ENCODE data around the gene SELPLG.
"Not testable (repeated sequence)": the region's sequence is repeated elsewhere in the genome, so short reads cannot be mapped to it uniquely, and the experiment has no call there.

SELPLG gene

DNA sequence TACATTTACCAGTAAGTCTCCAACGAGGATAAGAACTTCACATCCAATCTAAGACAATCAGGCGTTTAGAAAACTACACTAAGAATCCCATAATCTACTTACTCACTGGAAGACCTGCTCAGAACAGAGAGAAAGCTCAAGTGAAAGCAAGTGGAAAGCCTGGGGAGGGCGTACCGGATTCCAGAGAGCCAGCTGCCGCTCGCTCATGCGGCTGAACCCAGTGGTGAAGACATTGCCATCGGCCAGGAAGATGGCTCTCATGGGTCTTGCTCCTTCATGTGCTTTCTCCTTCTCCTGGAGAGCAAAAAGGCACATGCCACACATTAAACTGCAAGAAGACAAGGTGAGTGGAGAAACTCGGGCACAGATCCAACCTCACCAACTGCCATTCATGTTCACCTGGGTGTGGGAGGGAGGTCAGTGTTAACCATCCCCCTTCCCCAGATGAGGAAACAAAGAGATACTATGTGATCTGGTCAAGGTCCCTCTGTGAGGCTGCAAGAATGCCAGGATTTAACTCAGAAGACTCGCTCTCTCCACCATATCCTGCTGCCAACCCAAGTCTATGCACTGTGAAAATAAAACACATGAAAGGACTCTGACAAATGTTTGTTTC is 23.5 kb upstream of the SELPLG start:
- no peaks in the 10 kb centered on the region for H3K9me3 ChIP-seq (ENCODE audit: control insufficient read depth in 2 of 2, low read length in 2 of 2)
- no peak overlapping the region for H3K4me3 ChIP-seq (ENCODE audit: low read length in 2 of 2)
- no peaks in the 10 kb centered on the region for H3K27me3 ChIP-seq (ENCODE audit: control insufficient read depth in 2 of 2, insufficient read depth in 2 of 2, low read length in 2 of 2)
- H3K27ac ChIP-seq (ENCODE audit: low read depth in 2 of 2, low read length in 2 of 2): peak overlapping the region; percentile 24 to 43
- H3K4me1 ChIP-seq (ENCODE audit: control insufficient read depth in 2 of 2, insufficient read depth in 2 of 2, low read length in 2 of 2): peaks cover 0 to 5% of the 10 kb centered on the region in 2 donors
- peaks cover 15 to 37% of the 10 kb centered on the region in 2 donors for H3K36me3 ChIP-seq (ENCODE audit: control insufficient read depth in 2 of 2, insufficient read depth in 2 of 2, low read length in 2 of 2)
- H3K9ac ChIP-seq (ENCODE audit: low read depth in 1 of 2, low read length in 2 of 2): no peak overlapping the region

- not testable (repeated sequence) for H3K9ac ChIP-seq (ENCODE audit: low read depth in 1 of 2, low read length in 2 of 2)
Measured at GRCh38 chr12:108656247-108656646, 22.6 kb upstream of the SELPLG start.

DNA sequence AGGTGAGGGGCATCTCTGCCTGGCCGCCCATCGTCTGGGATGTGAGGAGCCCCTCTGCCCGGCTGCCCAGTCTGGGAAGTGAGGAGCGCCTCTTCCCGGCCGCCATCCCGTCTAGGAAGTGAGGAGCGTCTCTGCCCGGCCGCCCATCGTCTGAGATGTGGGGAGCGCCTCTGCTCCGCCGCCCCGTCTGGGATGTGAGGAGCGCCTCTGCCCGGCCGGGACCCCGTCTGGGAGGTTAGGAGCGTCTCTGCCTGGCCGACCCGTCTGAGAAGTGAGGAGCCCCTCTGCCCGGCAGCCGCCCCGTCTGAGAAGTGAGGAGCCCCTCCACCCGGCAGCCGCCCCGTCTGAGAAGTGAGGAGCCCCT is 22.1 kb upstream of the SELPLG start:
- not testable (repeated sequence) for H3K27ac ChIP-seq (ENCODE audit: low read depth in 2 of 2, low read length in 2 of 2); H3K9me3 ChIP-seq (ENCODE audit: control insufficient read depth in 2 of 2, low read length in 2 of 2); H3K27me3 ChIP-seq (ENCODE audit: control insufficient read depth in 2 of 2, insufficient read depth in 2 of 2, low read length in 2 of 2); H3K4me1 ChIP-seq (ENCODE audit: control insufficient read depth in 2 of 2, insufficient read depth in 2 of 2, low read length in 2 of 2); H3K4me3 ChIP-seq (ENCODE audit: low read length in 2 of 2); H3K9ac ChIP-seq (ENCODE audit: low read depth in 1 of 2, low read length in 2 of 2)
- peaks cover 26 to 41% of the 10 kb centered on the region in 2 donors for H3K36me3 ChIP-seq (ENCODE audit: control insufficient read depth in 2 of 2, insufficient read depth in 2 of 2, low read length in 2 of 2)

More at GRCh38 chr12:108656247-108656646, 22.6 kb upstream of the SELPLG start:
- not testable (repeated sequence) for H3K9me3 ChIP-seq (ENCODE audit: control insufficient read depth in 2 of 2, low read length in 2 of 2); H3K27me3 ChIP-seq (ENCODE audit: control insufficient read depth in 2 of 2, insufficient read depth in 2 of 2, low read length in 2 of 2); H3K4me1 ChIP-seq (ENCODE audit: control insufficient read depth in 2 of 2, insufficient read depth in 2 of 2, low read length in 2 of 2); H3K27ac ChIP-seq (ENCODE audit: low read depth in 2 of 2, low read length in 2 of 2); H3K4me3 ChIP-seq (ENCODE audit: low read length in 2 of 2)
- H3K36me3 ChIP-seq (ENCODE audit: control insufficient read depth in 2 of 2, insufficient read depth in 2 of 2, low read length in 2 of 2): peaks cover 23 to 39% of the 10 kb centered on the region in 2 donors

DNA sequence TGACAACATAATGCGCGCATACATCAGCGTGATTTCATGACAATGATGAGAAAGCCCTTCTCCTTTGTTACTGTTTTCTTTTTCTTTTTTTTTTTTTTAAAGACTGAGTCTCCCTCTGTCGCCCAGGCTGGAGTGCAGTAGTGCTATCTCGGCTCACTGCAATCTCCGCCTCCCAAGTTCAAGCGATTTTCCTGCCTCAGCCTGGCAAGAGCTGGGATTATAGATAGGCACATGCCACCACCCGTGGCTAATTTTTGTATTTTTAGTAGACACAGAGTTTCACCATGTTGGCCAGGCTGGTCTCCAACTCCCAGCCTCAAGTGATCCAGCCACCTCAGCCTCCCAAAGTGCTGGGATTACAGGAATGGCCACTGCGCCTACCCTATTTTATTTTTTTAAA is 20.9 kb upstream of the SELPLG start:
- not testable (repeated sequence) for H3K4me1 ChIP-seq (ENCODE audit: control insufficient read depth in 2 of 2, insufficient read depth in 2 of 2, low read length in 2 of 2); H3K4me3 ChIP-seq (ENCODE audit: low read length in 2 of 2); H3K9ac ChIP-seq (ENCODE audit: low read depth in 1 of 2, low read length in 2 of 2); H3K27me3 ChIP-seq (ENCODE audit: control insufficient read depth in 2 of 2, insufficient read depth in 2 of 2, low read length in 2 of 2); H3K9me3 ChIP-seq (ENCODE audit: control insufficient read depth in 2 of 2, low read length in 2 of 2); H3K27ac ChIP-seq (ENCODE audit: low read depth in 2 of 2, low read length in 2 of 2)
- H3K36me3 ChIP-seq (ENCODE audit: control insufficient read depth in 2 of 2, insufficient read depth in 2 of 2, low read length in 2 of 2): peaks cover 29 to 36% of the 10 kb centered on the region in 2 donors

DNA sequence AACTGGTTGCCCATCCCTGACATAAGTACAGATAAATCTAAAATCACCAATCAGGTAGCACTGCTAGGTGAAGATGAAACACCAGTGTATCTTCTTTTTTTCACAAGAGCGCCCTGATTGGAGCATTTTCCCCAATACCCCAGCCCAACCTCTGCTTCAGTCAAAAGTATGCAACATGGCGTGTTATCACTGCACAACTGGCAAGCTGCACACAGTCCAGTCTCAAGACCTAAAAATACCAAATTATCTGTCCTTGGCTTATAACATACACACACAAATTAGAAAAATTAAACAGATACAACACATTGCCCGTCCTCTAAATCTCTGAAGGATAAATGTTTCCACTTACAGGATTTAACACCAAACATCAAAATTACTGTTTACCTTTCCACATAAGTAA is 20.2 kb upstream of the SELPLG start:
- Histone ChIP-seq H3K36me3 (ENCODE audit: control insufficient read depth in 2 of 2, insufficient read depth in 2 of 2, low read length in 2 of 2) (peaks cover 30 to 36% of the 10 kb centered on the region in 2 donors), H3K27me3 (ENCODE audit: control insufficient read depth in 2 of 2, insufficient read depth in 2 of 2, low read length in 2 of 2) (no peaks in the 10 kb centered on the region), H3K27ac (ENCODE audit: low read depth in 2 of 2, low read length in 2 of 2) (no peak overlapping the region), H3K4me3 (ENCODE audit: low read length in 2 of 2) (no peak overlapping the region), H3K9ac (ENCODE audit: low read depth in 1 of 2, low read length in 2 of 2) (no peak overlapping the region), H3K4me1 (ENCODE audit: control insufficient read depth in 2 of 2, insufficient read depth in 2 of 2, low read length in 2 of 2) (peaks cover 0 to 5% of the 10 kb centered on the region in 2 donors), H3K9me3 (ENCODE audit: control insufficient read depth in 2 of 2, low read length in 2 of 2) (no peaks in the 10 kb centered on the region)

DNA sequence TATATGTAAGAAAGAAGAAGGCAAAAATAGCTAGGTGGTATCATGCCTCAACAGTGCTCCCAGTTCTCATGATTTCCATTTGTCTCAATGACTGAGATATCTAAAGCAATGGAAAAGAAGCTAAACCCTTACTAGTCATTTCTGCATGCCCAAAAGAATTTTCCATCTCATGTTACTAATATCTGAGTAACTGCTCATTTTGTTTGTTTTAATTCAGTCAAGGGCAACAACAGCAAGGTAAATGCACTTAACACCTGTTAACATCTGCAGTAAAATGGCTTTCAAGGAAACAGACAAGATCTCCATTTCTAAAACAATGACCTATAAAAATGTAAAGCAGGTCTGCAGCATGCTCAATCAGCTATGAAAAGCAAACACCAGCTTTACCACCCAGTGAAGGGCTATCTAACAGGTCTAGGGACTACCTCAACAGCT is 19.4 kb upstream of the SELPLG start:
- peaks cover 31 to 36% of the 10 kb centered on the region in 2 donors for H3K36me3 ChIP-seq (ENCODE audit: control insufficient read depth in 2 of 2, insufficient read depth in 2 of 2, low read length in 2 of 2)
- no peak overlapping the region for H3K9ac ChIP-seq (ENCODE audit: low read depth in 1 of 2, low read length in 2 of 2)
- no peaks in the 10 kb centered on the region for H3K9me3 ChIP-seq (ENCODE audit: control insufficient read depth in 2 of 2, low read length in 2 of 2)
- no peak overlapping the region for H3K4me3 ChIP-seq (ENCODE audit: low read length in 2 of 2)
- no peaks in the 10 kb centered on the region for H3K27me3 ChIP-seq (ENCODE audit: control insufficient read depth in 2 of 2, insufficient read depth in 2 of 2, low read length in 2 of 2)
- H3K4me1 ChIP-seq (ENCODE audit: control insufficient read depth in 2 of 2, insufficient read depth in 2 of 2, low read length in 2 of 2): peaks cover 0 to 5% of the 10 kb centered on the region in 2 donors
- H3K27ac ChIP-seq (ENCODE audit: low read depth in 2 of 2, low read length in 2 of 2): no peak overlapping the region

GRCh38 chr12:108650083-108650482 is 16.4 kb upstream of the SELPLG start:
- Histone ChIP-seq H3K36me3 (ENCODE audit: control insufficient read depth in 2 of 2, insufficient read depth in 2 of 2, low read length in 2 of 2) (peaks cover 43 to 46% of the 10 kb centered on the region in 2 donors), H3K9me3 (ENCODE audit: control insufficient read depth in 2 of 2, low read length in 2 of 2) (no peaks in the 10 kb centered on the region)

GRCh38 chr12:108649669-108650068 is 16.0 kb upstream of the SELPLG start:
- H3K36me3 ChIP-seq (ENCODE audit: control insufficient read depth in 2 of 2, insufficient read depth in 2 of 2, low read length in 2 of 2): peaks cover 43 to 50% of the 10 kb centered on the region in 2 donors
- H3K9ac ChIP-seq (ENCODE audit: low read depth in 1 of 2, low read length in 2 of 2): no peak overlapping the region

More at GRCh38 chr12:108650083-108650482, 16.4 kb upstream of the SELPLG start:
- Histone ChIP-seq H3K9ac (ENCODE audit: low read depth in 1 of 2, low read length in 2 of 2) (no peak overlapping the region), H3K27me3 (ENCODE audit: control insufficient read depth in 2 of 2, insufficient read depth in 2 of 2, low read length in 2 of 2) (no peaks in the 10 kb centered on the region), H3K4me3 (ENCODE audit: low read length in 2 of 2) (no peak overlapping the region), H3K4me1 (ENCODE audit: control insufficient read depth in 2 of 2, insufficient read depth in 2 of 2, low read length in 2 of 2) (peaks cover 0 to 5% of the 10 kb centered on the region in 2 donors), H3K27ac (ENCODE audit: low read depth in 2 of 2, low read length in 2 of 2) (no peak overlapping the region)

DNA sequence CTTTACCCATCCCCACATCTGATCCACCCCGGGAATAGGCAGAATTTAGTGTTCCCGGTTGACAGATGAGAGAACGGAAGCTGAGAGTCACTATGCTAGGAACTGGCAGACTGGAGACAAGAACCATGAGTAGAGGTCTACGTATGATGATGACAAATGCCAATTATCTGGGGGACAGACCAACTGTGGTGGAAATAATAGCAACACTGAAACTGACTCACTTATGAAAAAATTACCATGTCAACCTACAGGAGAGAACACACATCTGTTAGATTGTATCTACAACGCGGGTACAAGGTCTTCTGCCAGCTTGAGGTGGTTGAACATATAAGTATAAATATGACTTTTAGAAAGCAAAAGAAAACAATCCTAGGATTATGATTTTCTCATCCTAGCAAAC is 15.4 kb upstream of the SELPLG start:
- no peak overlapping the region for H3K9ac ChIP-seq (ENCODE audit: low read depth in 1 of 2, low read length in 2 of 2)
- peaks cover 43 to 52% of the 10 kb centered on the region in 2 donors for H3K36me3 ChIP-seq (ENCODE audit: control insufficient read depth in 2 of 2, insufficient read depth in 2 of 2, low read length in 2 of 2)
- H3K27me3 ChIP-seq (ENCODE audit: control insufficient read depth in 2 of 2, insufficient read depth in 2 of 2, low read length in 2 of 2): no peaks in the 10 kb centered on the region
- H3K27ac ChIP-seq (ENCODE audit: low read depth in 2 of 2, low read length in 2 of 2): no peak overlapping the region
- peaks cover 0 to 5% of the 10 kb centered on the region in 2 donors for H3K4me1 ChIP-seq (ENCODE audit: control insufficient read depth in 2 of 2, insufficient read depth in 2 of 2, low read length in 2 of 2)
- no peaks in the 10 kb centered on the region for H3K9me3 ChIP-seq (ENCODE audit: control insufficient read depth in 2 of 2, low read length in 2 of 2)
- no peak overlapping the region for H3K4me3 ChIP-seq (ENCODE audit: low read length in 2 of 2)

More at GRCh38 chr12:108649669-108650068, 16.0 kb upstream of the SELPLG start:
- peaks cover 0 to 5% of the 10 kb centered on the region in 2 donors for H3K4me1 ChIP-seq (ENCODE audit: control insufficient read depth in 2 of 2, insufficient read depth in 2 of 2, low read length in 2 of 2)
- H3K27ac ChIP-seq (ENCODE audit: low read depth in 2 of 2, low read length in 2 of 2): no peak overlapping the region
- no peak overlapping the region for H3K4me3 ChIP-seq (ENCODE audit: low read length in 2 of 2)
- H3K27me3 ChIP-seq (ENCODE audit: control insufficient read depth in 2 of 2, insufficient read depth in 2 of 2, low read length in 2 of 2): no peaks in the 10 kb centered on the region
- H3K9me3 ChIP-seq (ENCODE audit: control insufficient read depth in 2 of 2, low read length in 2 of 2): no peaks in the 10 kb centered on the region

GRCh38 chr12:108648371-108648770 is 14.7 kb upstream of the SELPLG start:
- no peak overlapping the region for H3K4me3 ChIP-seq (ENCODE audit: low read length in 2 of 2)
- H3K9me3 ChIP-seq (ENCODE audit: control insufficient read depth in 2 of 2, low read length in 2 of 2): no peaks in the 10 kb centered on the region
- peaks cover 39 to 52% of the 10 kb centered on the region in 2 donors for H3K36me3 ChIP-seq (ENCODE audit: control insufficient read depth in 2 of 2, insufficient read depth in 2 of 2, low read length in 2 of 2)
- H3K27me3 ChIP-seq (ENCODE audit: control insufficient read depth in 2 of 2, insufficient read depth in 2 of 2, low read length in 2 of 2): no peaks in the 10 kb centered on the region
- H3K27ac ChIP-seq (ENCODE audit: low read depth in 2 of 2, low read length in 2 of 2): no peak overlapping the region
- H3K4me1 ChIP-seq (ENCODE audit: control insufficient read depth in 2 of 2, insufficient read depth in 2 of 2, low read length in 2 of 2): peaks cover 0 to 4% of the 10 kb centered on the region in 2 donors
- no peak overlapping the region for H3K9ac ChIP-seq (ENCODE audit: low read depth in 1 of 2, low read length in 2 of 2)
